Endothelial cell of hepatic sinusoid (primary cell): ENCODE measurements around the gene ALDH3B1.

Experiments
- in situ Hi-C: cut with HindIII; loops from 2 replicates; pipeline ENCODE4 v1.10.0; 2017; ENCODE audit warnings: low sequenced_read_pairs

The ALDH3B1 gene

DNA sequence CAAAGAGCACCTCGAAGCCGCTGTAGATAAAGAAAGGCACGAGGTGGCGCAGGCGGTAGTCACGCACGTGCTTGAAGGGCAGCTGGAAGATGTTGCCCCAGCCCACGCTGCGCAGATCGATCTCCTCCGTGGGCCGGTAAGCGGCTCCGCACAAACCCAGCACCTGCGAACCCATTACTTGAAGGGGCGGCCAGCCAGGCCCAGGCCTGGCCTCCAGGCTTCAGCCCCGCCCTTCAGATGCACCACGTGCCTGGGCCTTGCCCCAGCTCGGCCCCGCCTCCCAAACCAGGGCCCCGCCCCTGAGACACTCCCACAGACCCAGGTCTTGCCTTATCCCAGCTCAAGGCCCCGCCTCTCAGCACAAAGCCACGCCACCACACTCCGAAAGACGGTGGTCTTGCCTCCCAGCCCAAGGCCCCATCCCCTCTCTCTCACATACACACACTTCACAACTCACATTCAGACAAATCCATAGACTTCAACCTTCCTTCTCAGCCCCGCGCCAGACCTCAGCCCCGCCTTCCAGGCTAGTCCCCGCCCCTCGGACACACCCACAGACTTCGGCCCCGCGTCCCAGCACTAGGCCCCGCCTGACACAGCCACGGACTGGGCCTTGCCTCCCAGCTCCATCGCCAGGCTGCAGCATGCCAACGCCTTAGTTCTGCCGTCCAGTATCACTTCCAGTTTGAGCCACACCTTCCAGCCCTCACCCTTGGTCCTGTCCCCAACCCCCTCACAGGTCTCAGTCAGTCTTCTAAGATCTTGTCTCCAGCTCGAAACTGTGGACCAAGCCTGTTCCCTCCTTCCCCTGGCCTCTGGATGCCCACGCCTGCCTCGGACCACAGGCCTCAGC lies 13.3 kb upstream of the ALDH3B1 start:
- in situ Hi-C loops, result no loop called here

DNA sequence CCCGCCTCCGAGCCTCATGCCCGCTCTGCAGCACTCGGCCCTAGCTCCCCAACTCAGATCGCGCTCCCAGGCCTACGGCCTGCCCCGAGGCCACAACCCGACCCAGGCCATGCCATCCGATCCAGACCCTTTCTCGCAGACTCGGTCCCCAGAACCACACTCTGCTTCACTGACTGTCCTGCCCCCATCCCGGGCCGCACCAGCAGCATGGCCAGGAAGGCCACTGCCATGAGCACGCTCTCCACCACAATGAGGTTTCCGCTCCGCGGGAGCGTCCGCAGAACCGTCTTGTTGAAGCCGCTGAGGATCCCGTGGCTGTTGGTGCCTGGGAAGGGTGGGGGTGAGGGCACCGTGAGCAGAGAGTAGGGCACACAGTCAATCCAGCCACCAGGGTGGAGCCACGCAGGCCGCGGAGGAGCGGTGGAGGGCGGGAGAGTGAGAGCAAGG lies 12.6 kb upstream of the ALDH3B1 start:
- in situ Hi-C loops, result no loop called here

DNA sequence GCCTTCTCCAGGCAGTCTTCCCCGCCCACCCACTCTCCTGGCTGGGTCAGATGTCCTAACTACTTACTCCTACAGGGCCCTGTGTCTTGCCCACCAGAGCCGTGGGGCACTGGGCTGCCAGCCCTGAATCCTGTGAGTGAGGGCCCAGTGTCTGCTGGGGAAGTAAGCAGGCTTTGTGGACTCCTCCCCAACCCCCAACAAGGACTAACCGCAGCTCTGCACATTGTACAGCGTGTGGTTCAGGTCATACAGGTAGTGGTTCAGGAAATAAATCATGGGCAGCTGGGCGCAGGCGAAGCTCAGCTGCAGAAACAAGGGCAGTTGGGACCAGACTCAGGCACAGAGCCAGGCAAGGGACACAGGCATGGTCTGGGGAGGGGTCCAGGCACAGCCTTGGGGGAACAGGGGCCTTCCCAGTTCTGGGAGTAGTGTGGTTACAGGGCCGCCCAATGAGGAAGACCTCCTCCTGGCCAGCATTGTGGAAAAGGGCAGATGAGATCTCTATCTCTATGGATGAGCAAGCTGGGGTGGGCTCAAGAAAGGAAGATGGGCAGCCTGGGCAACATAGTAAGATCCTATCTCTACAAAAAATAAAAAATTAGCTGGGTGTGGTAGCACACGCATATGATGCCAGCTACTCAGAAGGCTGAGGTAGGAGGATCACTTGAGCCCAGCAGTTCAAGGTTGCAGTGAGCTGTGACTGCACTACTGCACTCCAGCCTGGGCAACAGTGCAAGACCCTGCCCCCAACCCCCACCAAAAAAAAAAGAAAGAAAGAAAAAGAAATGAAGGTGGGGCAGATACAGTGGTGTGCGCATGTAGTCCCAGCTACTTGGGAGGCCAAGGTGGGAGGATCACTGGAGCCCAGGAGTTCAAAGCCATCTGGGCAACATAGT lies 11.7 kb upstream of the ALDH3B1 start:
- in situ Hi-C loops, result no loop called here

DNA sequence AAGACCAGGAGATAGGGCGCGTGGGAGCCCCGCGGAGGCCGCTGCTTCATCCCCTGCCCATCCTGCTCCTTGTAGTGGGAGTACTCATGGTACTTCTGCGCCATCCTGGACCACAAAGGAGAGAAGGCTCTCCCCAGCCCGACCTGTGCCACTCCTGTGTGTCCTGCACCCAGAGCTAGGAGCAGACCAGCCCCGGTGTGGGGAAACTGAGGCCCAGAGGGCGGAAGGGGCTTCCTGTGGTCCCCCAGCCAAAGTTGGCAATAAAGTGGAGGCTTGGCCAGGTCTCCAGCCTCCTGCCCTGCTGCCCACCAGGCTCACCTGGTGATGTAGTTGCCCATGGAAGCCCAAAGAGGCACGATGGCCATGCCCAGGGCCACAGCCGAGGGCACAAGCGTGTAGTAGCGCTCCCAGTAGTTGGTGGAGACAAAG lies 10.9 kb upstream of the ALDH3B1 start:
- in situ Hi-C loops, result no loop called here

DNA sequence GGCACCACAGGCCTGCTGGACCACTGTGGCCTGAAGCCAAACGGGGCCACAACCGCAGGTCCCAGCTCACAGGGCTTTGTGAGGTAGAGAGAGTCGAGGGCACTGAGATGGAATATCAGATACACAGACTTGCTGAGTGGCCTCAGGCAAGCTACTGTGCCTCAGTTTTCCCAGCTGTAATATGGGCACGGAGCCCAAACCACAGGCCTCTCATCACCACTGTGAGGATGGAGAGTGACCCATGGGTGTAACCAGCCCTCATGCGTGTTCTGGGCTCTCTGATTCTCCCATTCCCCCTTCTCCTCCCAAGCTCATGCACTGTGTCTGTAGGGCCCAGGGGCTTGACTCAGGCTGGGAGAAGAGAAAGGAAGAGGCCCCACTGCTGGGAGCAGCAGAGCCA lies 10.4 kb upstream of the ALDH3B1 start:
- in situ Hi-C loops, result no loop called here

DNA sequence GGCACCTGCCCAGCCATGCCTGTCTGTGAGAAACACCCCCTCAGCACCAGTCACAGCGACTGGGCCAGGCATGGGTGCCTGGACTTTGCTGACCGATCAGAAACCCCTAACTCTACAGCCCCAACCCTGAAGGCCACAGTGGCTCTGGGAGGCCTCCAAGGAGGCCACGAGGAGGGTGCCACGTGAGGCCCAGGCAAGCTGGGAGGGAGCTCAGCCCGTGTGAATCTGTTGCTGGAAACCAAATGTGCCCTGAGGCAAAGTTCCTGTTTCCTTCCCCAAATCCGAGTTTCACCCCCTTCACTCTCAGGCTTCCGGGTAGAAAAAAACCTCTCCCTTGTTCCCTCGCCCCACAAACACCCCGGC lies 7.6 kb upstream of the ALDH3B1 start:
- in situ Hi-C loops, result no loop called here

DNA sequence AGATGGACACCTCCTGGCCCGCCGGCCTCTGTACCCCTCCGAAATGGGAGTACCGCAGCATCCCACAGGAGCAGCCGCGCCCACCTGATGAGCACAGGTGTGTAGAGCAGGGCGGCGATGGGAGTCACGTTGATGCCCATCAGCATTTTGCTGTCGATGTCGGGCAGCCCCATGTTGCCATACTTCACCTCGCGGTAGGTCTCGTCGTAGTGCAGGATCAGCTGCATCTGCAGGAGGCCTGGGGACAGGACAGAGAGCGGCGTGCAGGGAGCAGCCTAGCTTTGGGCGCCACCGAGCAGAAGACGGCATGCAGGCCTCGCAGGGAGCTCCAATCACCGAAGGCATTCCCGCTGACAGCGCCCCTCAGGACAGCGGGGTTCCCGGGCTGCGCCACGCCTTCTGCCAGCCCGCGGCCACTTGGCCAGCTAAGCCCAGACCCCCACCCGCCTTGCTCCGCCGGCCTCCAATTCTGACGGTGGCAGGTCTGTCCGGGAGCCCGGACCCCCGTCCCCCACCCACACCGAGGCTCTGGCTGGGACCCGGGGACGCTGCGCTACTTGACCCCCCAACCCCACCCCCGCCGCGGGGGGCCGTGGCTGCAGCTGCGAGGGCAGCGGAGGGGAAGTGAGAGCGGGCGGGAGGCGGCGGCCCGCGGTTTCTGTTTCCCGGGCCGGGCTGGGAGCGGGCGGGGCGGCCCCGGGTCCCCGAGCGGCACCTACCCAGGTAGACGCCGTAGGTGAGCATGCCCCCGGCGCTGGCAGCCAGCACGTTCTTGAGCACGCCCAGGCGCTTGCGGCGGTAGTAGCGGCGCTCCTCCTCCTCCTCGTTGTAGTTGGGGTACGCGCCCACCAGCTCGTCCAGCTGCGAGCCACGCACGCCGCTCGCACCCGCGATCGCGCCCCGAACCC lies 6.9 kb upstream of the ALDH3B1 start:
- in situ Hi-C loops, result no loop called here

DNA sequence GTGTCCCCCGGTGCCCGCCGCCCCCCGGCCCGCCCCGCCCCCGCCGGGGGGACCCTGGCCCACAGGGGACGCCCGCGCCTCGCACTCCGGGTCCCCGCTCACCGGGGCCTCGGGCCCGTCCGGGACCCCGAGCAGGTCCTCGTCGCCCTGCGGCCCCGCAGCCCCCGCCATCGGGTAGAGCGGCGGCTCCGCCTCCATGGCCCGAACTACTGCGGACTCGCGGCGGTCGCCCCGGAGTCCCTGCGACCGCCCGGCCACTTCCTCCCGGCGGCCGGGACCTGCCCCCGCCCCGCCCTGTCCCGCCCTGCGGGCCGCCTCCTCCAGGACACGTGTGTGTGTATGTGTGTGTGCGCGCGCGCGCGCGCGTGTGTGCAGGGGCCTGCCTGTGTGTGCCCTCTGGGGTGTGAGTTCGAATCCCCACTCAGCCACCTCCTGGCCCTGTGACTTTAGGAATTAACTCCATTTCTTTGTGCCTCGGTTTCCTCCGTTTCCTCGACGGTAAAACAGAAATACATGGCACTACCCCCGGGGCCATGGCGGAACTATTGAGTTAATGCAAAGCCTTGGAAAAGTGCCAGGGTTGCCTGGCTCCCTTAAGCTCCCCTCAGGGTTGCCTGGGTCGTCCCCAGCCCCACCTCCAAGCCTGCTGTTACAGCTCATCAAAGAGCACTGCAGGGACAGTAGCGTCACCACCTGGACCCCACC lies 6.1 kb upstream of the ALDH3B1 start, which contains the start of gene UNC93B1:
TSS of gene UNC93B1 (minus strand) at position 252 of the 705 bp plus-strand sequence. CDS start at position 198, 54 bp downstream.
- in situ Hi-C loops, result no loop called here

DNA sequence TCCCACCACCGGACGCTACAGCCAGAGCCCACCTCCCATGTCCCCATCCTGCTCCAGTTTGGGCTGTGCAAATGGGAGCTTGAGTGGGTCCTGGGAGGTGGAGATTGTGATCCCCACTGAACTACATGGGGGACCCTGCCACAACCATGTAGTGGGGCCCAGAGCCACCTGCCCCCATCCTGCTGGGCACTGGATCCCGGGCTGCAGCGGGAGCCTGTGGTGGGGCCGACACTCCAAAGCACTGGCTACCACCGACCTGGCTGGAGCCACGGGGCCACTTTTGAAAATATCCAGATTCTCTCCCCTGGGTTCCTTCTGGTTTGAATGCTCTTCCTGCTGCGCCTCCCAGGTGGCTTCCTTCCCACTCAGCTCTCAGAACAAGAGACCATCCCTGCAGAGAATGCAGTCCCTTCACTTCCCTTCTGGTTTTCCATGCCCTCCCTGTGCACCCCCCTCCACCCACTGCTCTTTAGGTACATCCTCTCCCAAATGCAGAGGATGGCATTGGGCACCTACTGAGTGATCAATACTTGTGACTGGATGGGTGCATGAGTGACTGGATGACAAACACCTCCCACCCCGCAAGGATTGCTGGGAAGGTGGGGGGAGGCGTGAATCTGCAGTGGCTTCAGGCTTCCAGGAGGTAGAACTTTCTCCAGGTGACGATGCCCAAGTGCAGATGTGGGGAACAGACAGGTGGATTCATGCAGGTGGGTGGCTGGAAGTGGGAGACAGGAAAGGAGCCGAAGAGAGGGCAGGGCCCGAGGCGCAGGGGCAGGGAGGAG lies 5.4 kb upstream of the ALDH3B1 start:
- in situ Hi-C loops, result no loop called here

DNA sequence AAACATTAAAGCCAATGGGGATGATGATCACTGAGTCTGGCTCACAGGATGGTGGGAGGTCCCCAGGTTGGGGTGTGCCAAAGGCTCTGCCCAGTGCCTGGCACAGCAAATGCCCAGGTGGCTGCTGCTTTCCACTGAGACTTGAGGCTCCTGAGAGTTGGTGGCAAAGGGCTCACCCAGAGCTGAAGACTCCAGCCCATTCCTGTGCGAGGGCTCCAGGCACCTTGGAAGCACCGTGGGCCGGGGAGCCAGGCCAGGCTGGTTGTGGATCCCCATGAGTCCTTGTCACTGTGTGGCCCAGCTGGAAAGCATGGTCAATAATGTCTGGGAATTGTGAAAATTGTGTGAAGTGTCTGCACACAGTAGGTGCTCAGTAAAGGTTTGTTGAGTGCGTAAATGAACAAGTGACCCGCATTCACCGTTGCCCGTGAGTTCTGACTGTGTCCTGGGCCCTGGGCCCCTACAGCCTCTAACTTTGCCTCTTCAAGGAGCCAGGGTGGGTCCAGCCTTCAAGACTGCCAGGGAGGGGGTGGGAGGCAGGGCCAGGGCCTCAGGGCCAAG lies 3.4 kb upstream of the ALDH3B1 start:
- in situ Hi-C loops, result no loop called here

DNA sequence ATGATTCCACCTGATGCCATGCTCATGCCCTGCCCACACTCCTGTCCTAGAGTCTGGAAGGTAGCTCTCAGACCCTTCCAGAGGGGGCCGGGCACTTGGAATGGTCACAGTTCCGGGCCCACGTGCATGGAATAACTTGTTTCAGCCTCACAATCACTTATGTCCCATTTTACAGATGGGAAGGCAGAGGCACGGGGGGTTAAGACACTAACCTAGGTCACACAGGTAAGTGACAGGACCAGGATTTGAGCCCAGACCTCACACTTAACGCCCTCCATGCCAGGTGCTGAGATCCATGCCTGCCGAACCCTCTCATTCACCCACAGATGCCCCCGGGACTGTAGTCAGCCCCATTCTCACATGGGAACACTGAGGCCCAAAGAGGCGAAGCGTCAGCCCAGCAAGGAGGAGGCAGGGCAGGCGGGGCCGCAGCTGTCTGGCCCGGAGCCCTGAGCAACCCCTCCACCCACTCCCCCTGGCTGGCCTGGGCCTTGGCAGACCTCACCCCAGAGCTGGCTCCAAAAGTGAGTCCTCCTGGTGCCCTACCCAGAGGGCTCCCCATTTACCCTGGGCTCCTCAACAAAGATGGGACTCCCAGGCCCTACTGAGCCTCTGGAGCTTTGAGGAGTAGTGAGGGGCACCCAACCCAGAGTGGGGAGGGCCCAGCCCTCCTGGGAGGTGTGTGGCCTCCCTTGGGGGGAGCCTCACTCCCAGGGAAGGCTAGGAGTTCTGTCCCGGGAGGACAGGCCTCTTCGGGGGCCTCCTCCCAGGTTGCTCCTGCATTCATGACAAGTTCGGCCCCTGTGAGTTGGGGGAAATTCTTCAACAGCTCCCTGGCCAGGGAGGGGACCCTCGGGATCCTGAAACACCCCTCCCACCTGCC lies 2.4 kb upstream of the ALDH3B1 start:
- in situ Hi-C loops, result no loop called here

DNA sequence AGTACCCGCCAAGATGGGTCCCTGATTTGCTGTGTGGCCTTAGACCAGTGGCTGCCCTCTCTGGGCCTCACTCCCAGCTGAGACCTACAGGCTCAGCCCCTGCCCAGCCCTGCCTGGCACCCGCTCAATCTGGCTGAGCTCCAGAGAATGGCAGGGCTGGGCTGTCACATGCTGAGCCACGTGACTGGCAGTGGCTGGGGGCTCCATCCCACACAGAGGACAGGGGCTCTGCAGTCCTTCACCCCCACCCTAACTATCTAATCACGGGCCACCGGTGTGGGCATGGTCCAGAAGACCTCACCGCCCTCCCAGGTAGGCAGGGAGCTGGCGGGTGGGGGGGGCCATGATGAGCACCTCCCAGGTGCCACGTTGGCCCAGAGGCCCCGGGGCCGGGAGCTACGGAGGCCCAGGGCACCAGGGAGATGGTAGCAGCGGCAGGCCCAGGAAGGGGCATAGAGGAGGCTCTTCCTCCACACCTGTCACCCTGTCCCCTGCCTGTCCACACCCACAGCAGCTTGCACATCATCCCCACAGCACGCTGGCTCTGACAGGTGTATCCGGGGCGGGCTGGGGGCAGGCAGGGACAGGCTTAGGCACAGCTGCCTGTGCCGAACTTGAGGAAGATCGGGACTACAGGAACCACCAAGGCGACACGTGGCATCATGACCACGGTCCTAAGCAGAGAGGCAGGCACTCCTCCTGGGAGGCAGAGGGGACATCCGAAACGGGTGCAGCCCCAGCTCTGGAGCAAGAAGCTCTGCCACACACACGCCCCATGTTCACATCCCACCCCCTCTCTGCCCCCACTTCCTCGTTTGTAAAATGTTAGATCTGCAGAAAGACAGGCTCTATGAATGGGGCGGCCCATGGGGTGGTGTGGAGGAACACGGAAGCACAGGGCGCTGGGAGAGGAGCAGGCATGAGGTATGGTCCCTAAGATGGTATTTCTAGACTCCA lies 1.5 kb upstream of the ALDH3B1 start:
- in situ Hi-C loops, result no loop called here

DNA sequence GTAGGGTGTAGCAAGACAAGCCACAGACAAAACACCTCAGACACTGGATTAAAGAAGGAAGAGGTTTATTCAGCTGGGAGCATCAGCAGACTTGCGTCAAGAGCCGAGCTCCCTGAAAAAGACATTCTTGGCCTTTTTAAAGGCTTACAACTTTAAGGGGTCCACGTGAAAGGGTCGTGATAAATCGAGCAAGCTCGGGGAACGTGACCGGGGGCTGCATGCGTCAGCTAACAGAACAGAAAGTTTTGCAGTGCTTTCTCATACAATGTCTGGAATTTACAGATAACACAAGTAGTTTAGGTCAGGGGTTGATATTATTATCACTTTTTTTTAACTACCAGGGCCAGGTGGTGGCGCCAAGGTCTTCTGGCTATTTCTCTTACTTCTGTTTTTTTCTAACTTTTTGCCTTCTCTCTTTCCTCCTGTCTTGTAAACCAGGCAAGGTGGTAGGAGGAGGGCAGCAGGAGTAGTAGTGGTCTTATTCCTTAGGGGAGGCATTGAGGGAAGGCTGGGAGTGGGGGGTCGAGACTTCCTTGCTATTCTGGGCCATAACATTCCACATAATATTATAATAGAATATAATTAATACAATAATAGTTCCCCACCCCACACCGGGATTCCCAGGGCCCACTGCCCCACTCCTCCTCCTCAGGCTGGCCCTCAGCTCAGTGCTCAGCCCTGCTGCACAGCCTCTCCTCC lies 587 bp upstream of the ALDH3B1 start:
- in situ Hi-C loops, result no loop called here

DNA sequence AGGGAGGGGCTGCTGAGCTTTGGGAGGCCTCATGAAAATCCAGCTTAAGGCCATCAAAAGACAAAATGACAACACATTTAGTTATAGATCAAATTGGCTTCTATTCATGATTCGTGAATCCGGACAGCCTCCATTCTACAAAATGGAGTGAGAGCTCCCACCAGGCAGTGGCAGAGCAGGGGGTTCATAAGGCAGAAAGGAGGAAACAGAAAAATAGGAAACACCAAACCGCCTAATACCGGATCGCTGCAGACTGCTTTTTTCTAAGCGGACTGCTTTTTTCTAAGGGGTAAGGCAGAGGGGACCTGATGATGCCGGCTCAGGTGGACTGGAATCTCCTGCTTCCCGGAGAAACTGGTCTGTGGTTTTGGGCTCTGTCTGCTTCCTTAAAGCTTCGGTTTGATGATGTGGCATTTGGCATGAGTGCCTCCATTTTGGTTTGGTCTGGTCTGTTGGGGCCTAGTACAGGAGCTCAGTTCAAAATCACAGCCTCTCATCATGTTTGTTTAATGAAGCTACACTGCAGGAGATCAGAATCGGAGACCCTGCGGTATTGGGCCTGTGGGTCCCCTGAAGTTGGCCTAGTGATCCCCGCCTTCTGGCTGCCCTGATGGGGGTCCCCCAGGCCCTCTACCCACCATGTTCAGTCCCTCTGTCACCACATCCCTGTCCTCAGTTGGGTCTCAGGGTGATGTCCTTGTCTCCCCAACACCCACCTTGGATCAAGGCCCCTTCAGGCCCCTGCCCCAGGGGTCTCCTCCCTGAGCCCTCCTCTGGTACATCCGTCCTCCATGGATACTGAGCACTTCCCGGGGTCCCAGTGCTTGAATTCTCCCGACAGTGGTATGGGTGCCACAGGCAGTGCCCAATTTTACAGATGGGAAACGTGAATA lies 1.2 kb downstream of the ALDH3B1 start:
- in situ Hi-C loops, result no loop called here
